ENCODE data around the gene ELOVL1.

- TF ChIP-seq POLR2A (IDR thresholded peaks at IDR 0.05) = no peak
- TF ChIP-seq, protein P1, sequence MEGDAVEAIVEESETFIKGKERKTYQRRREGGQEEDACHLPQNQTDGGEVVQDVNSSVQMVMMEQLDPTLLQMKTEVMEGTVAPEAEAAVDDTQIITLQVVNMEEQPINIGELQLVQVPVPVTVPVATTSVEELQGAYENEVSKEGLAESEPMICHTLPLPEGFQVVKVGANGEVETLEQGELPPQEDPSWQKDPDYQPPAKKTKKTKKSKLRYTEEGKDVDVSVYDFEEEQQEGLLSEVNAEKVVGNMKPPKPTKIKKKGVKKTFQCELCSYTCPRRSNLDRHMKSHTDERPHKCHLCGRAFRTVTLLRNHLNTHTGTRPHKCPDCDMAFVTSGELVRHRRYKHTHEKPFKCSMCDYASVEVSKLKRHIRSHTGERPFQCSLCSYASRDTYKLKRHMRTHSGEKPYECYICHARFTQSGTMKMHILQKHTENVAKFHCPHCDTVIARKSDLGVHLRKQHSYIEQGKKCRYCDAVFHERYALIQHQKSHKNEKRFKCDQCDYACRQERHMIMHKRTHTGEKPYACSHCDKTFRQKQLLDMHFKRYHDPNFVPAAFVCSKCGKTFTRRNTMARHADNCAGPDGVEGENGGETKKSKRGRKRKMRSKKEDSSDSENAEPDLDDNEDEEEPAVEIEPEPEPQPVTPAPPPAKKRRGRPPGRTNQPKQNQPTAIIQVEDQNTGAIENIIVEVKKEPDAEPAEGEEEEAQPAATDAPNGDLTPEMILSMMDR (IDR thresholded peaks at IDR 0.05) = no peak
These were observed 23.5 kb downstream of the ELOVL1 start for GRCh38 chr1:43344267-43344850.

Measured in tibial nerve (tissue), 3 donors.